HepG2 (cell line): ENCODE data around the gene C2orf81. TPM values are rescaled to one million over a fixed set of nuclear protein-coding genes. Genes with fewer than 3 reads are reported as not detected.
A peak's percentile ranks its signal among the peaks of the same experiment; 100 is the strongest.

Source experiments
- E2F2 ChIP-seq: sonication (generic); formaldehyde crosslinking; IDR thresholded peaks from 2 replicates; pipeline ENCODE4 v1.4.0; 2020; ENCODE audit warnings: missing genetic modification reagents, borderline replicate concordance
- EED ChIP-seq: sonication (generic); formaldehyde crosslinking; IDR thresholded peaks from 2 replicates; pipeline ENCODE4 v1.5.0; 2020; ENCODE audit warnings: mild to moderate bottlenecking, missing genetic modification reagents
- ETV5 ChIP-seq: IDR thresholded peaks from 2 replicates; pipeline ENCODE4 v1.6.1; 2018; ENCODE audit warnings: missing biosample characterization, missing genetic modification reagents, inconsistent platforms, borderline replicate concordance
- FOXO1 ChIP-seq: sonication (generic); formaldehyde crosslinking; IDR thresholded peaks from 2 replicates; pipeline ENCODE4 v1.4.0; 2020; ENCODE audit warnings: missing genetic modification reagents
- HNRNPK ChIP-seq: fragments of 200-400 bp; formaldehyde crosslinking; IDR thresholded peaks from 2 replicates; pipeline ENCODE4 v1.6.1; 2018; ENCODE audit warnings: low read length, low read depth, moderate library complexity, mild to moderate bottlenecking; ENCODE audit not compliant: poor library complexity, severe bottlenecking
- KLF13 ChIP-seq: sonication (generic); formaldehyde crosslinking; IDR thresholded peaks from 2 replicates; pipeline ENCODE4 v1.4.0; 2020; ENCODE audit warnings: mild to moderate bottlenecking, missing genetic modification reagents
- NR2F1 ChIP-seq, 2 experiments: fragments of 450-650 bp in 1 of 2; formaldehyde crosslinking in 1 of 2; IDR thresholded peaks; 2 replicates each; pipeline versions ENCODE4 v1.5.0 to v1.6.1; 2016 to 2020; ENCODE audit warnings: mild to moderate bottlenecking in 1 of 2, missing compliant biosample characterization in 1 of 2, missing genetic modification reagents in 1 of 2, moderate library complexity in 1 of 2
- PAWR ChIP-seq: sonication (generic); formaldehyde crosslinking; IDR thresholded peaks from 2 replicates; pipeline ENCODE4 v1.4.0; 2020; ENCODE audit warnings: missing genetic modification reagents, mild to moderate bottlenecking, borderline replicate concordance
- PREB ChIP-seq: sonication (generic); formaldehyde crosslinking; IDR thresholded peaks from 2 replicates; pipeline ENCODE4 v1.4.0; 2020; ENCODE audit warnings: missing genetic modification reagents
- RBFOX2 ChIP-seq: fragments of 200-400 bp; formaldehyde crosslinking; IDR thresholded peaks from 2 replicates; pipeline ENCODE4 v1.6.1; 2017; ENCODE audit warnings: low read depth, mild to moderate bottlenecking, low read length
- SKI ChIP-seq: fragments of 450-650 bp; IDR thresholded peaks from one replicate; pipeline ENCODE4 v1.6.1; 2018; ENCODE audit warnings: mild to moderate bottlenecking; ENCODE audit not compliant: partially characterized antibody
- SMAD1 ChIP-seq: sonication (generic); formaldehyde crosslinking; IDR thresholded peaks from 2 replicates; pipeline ENCODE4 v1.4.0; 2020; ENCODE audit warnings: missing genetic modification reagents, low read depth, mild to moderate bottlenecking, borderline replicate concordance
- TBX3 ChIP-seq: fragments of 450-650 bp; IDR thresholded peaks from 2 replicates; pipeline ENCODE4 v1.6.1; 2017; ENCODE audit warnings: antibody characterized with exemption, mild to moderate bottlenecking, inconsistent platforms, borderline replicate concordance
- THAP8 ChIP-seq: sonication (generic); formaldehyde crosslinking; IDR thresholded peaks from 2 replicates; pipeline ENCODE4 v1.5.1; 2020; ENCODE audit warnings: missing genetic modification reagents, mild to moderate bottlenecking, borderline replicate concordance
- ZEB1 ChIP-seq: IDR thresholded peaks from 2 replicates; pipeline ENCODE4 v1.6.1; 2012; ENCODE audit warnings: mild to moderate bottlenecking, low read depth, inconsistent platforms; ENCODE audit not compliant: insufficient replicate concordance
- ZKSCAN1 ChIP-seq: fragments of 150-350 bp; IDR thresholded peaks from 2 replicates; pipeline ENCODE4 v1.6.1; 2014; ENCODE audit warnings: low read length
- ZNF276 ChIP-seq: sonication (generic); formaldehyde crosslinking; IDR thresholded peaks from 2 replicates; pipeline ENCODE4 v1.4.0; 2020; ENCODE audit warnings: mild to moderate bottlenecking, low read depth, missing genetic modification reagents
- ZNF550 ChIP-seq: sonication (generic); formaldehyde crosslinking; IDR thresholded peaks from 2 replicates; pipeline ENCODE4 v1.4.0; 2020; ENCODE audit warnings: mild to moderate bottlenecking, missing genetic modification reagents, borderline replicate concordance
- ZNF660 ChIP-seq: sonication (generic); formaldehyde crosslinking; IDR thresholded peaks from 2 replicates; pipeline ENCODE4 v1.5.1; 2020; ENCODE audit warnings: mild to moderate bottlenecking, low read depth, missing genetic modification reagents, borderline replicate concordance
- ZNF83 ChIP-seq: sonication (generic); formaldehyde crosslinking; IDR thresholded peaks from 2 replicates; pipeline ENCODE4 v1.4.0; 2020; ENCODE audit warnings: missing genetic modification reagents, mild to moderate bottlenecking, borderline replicate concordance
- ZSCAN9 ChIP-seq: IDR thresholded peaks from 2 replicates; pipeline ENCODE4 v1.6.1; 2016; ENCODE audit warnings: borderline replicate concordance
- polyA plus RNA-seq, 8 experiments: library from polyadenylated mRNA; depleted of rRNA in 3 of 8; stranded (reverse) in 7 of 8; unstranded in 1 of 8; fragments of >200 nt; fragmentation: Illumina TruSeq in 4 of 8; extraction: Trizol in 4 of 8; gene quantifications; 2 replicates each; pipeline versions ENCODE4 v1.2.1 to v1.2.3, GENCODE V29; 2011 to 2016; ENCODE audit warnings: low read depth in 4 of 8, missing spikeins in 1 of 8, mixed read lengths in 1 of 8; ENCODE audit not compliant: insufficient read depth in 1 of 8
- total RNA-seq, 5 experiments: library from RNA; depleted of rRNA; stranded (reverse); fragments of >200 nt; fragmentation: Illumina TruSeq; extraction: Trizol; gene quantifications; 2 replicates each; pipeline ENCODE4 v1.2.3, GENCODE V29; 2016; ENCODE audit warnings: low read depth in 1 of 5

The C2orf81 gene
- total and polyA plus RNA-seq, 2 of the 13 experiments (the other 11 are each of a cell fraction or from before 2014, with no cell fraction given): 0.15 to 0.17 TPM

- peak; percentile 54; the same call in 1 of the 2 replicates for TF ChIP-seq RBFOX2
- TF ChIP-seq ETV5 (CRISPR knock-in tag): no peak
- no peak for TF ChIP-seq ZKSCAN1
- no peak for TF ChIP-seq KLF13 (CRISPR knock-in tag)
- no peak for TF ChIP-seq E2F2 (CRISPR knock-in tag)
- TF ChIP-seq ZEB1: no peak
- no peak for TF ChIP-seq SMAD1 (CRISPR knock-in tag)
- no peak for TF ChIP-seq SKI
- TF ChIP-seq EED (CRISPR knock-in tag): no peak
- no peak for TF ChIP-seq ZNF83 (CRISPR knock-in tag)
- TF ChIP-seq HNRNPK: no peak
- no peak for TF ChIP-seq PREB (CRISPR knock-in tag)
- TF ChIP-seq TBX3: no peak
- no peak for TF ChIP-seq FOXO1
- no peak for TF ChIP-seq ZNF276 (CRISPR knock-in tag)
- TF ChIP-seq NR2F1 (CRISPR knock-in tag; IDR thresholded peaks at IDR 0.05): no peak
- TF ChIP-seq PAWR (CRISPR knock-in tag): no peak
- no peak for TF ChIP-seq ZNF550
- no peak for TF ChIP-seq ZNF660
- no peak for TF ChIP-seq ZSCAN9 (CRISPR knock-in tag)
- TF ChIP-seq THAP8 (CRISPR knock-in tag): no peak
Observed at GRCh38 chr2:74424995-74425406, 3.6 kb upstream of the C2orf81 start (continued).
